Measurements from ENCODE around the gene PDLIM1. TPM values are rescaled to one million over a fixed set of nuclear protein-coding genes. Genes with fewer than 3 reads are reported as not detected.

Gene PDLIM1
- total RNA-seq, 4 donors from 2014 or later = 71.4 to 112 (median 77.7) TPM

GRCh38 chr10:95326396-95326795 lies 35.6 kb upstream of the PDLIM1 start:
- H3K27me3 ChIP-seq = no peaks in the 10 kb centered on the region
- no peak overlapping the region for H3K27ac ChIP-seq
- peaks cover 7% of the 10 kb centered on the region for H3K36me3 ChIP-seq
- no peaks in the 10 kb centered on the region for H3K4me1 ChIP-seq
- no peak for DNase-seq (ENCODE audit: low spot score in 2 of 2)
- no peaks in the 10 kb centered on the region for H3K9me3 ChIP-seq
- no peak for TF ChIP-seq EP300 (IDR thresholded peaks at IDR 0.05)
- no peak for TF ChIP-seq POLR2A (IDR thresholded peaks at IDR 0.05)
- TF ChIP-seq POLR2AphosphoS5 (IDR thresholded peaks at IDR 0.05) = no peak
- no peak for TF ChIP-seq CTCF (IDR thresholded peaks at IDR 0.05)
- no peak overlapping the region for H3K4me3 ChIP-seq
- 99% methylated on average over 2 of the region's 2 CpGs for WGBS

- no peaks in the 10 kb centered on the region for H3K9me3 ChIP-seq
- H3K4me1 ChIP-seq = no peaks in the 10 kb centered on the region
- H3K4me3 ChIP-seq = no peak overlapping the region
- H3K27ac ChIP-seq = no peak overlapping the region
- peaks cover 10% of the 10 kb centered on the region for H3K36me3 ChIP-seq
- TF ChIP-seq POLR2AphosphoS5 (IDR thresholded peaks at IDR 0.05) (no peak), CTCF (IDR thresholded peaks at IDR 0.05) (no peak), EP300 (IDR thresholded peaks at IDR 0.05) (no peak), POLR2A (IDR thresholded peaks at IDR 0.05) (no peak)
- DNase-seq (ENCODE audit: low spot score in 2 of 2) = no peak
- 85% methylated on average over 2 of the region's 2 CpGs for WGBS
- no peaks in the 10 kb centered on the region for H3K27me3 ChIP-seq
These were observed 35.1 kb upstream of the PDLIM1 start for GRCh38 chr10:95325863-95326262.

GRCh38 chr10:95324436-95325268 lies 33.8 kb upstream of the PDLIM1 start:
- 85% methylated on average over 11 of the region's 11 CpGs for WGBS
- no peak overlapping the region for H3K4me3 ChIP-seq
- TF ChIP-seq CTCF (IDR thresholded peaks at IDR 0.05) (no peak), EP300 (IDR thresholded peaks at IDR 0.05) (no peak), POLR2A (IDR thresholded peaks at IDR 0.05) (no peak), POLR2AphosphoS5 (IDR thresholded peaks at IDR 0.05) (no peak)
- no peaks in the 10 kb centered on the region for H3K9me3 ChIP-seq
- no peak for DNase-seq (ENCODE audit: low spot score in 2 of 2)
- no peaks in the 10 kb centered on the region for H3K4me1 ChIP-seq
- no peaks in the 10 kb centered on the region for H3K27me3 ChIP-seq
- H3K36me3 ChIP-seq = peaks cover 15% of the 10 kb centered on the region
- H3K27ac ChIP-seq = no peak overlapping the region

GRCh38 chr10:95321554-95322301 lies 30.9 kb upstream of the PDLIM1 start:
- Histone ChIP-seq H3K36me3 (peaks cover 23% of the 10 kb centered on the region), H3K4me3 (no peak overlapping the region), H3K9me3 (no peaks in the 10 kb centered on the region), H3K27me3 (no peaks in the 10 kb centered on the region), H3K27ac (no peak overlapping the region), H3K4me1 (no peaks in the 10 kb centered on the region)
- DNase-seq (ENCODE audit: low spot score in 2 of 2) = no peak
- WGBS = 91% methylated on average over 10 of the region's 10 CpGs
- TF ChIP-seq POLR2AphosphoS5 (IDR thresholded peaks at IDR 0.05) = no peak
- TF ChIP-seq EP300 (IDR thresholded peaks at IDR 0.05) = no peak
- TF ChIP-seq CTCF (IDR thresholded peaks at IDR 0.05) = no peak
- TF ChIP-seq POLR2A (IDR thresholded peaks at IDR 0.05) = no peak

GRCh38 chr10:95319239-95319638 lies 28.4 kb upstream of the PDLIM1 start:
- H3K9me3 ChIP-seq = no peaks in the 10 kb centered on the region
- H3K27me3 ChIP-seq = no peaks in the 10 kb centered on the region
- no peak for TF ChIP-seq POLR2A (IDR thresholded peaks at IDR 0.05)
- no peak for TF ChIP-seq CTCF (IDR thresholded peaks at IDR 0.05)
- no peak for TF ChIP-seq EP300 (IDR thresholded peaks at IDR 0.05)
- no peak for TF ChIP-seq POLR2AphosphoS5 (IDR thresholded peaks at IDR 0.05)
- H3K4me1 ChIP-seq = no peaks in the 10 kb centered on the region
- H3K4me3 ChIP-seq = no peak overlapping the region
- no peak overlapping the region for H3K27ac ChIP-seq
- no peak for DNase-seq (ENCODE audit: low spot score in 2 of 2)
- H3K36me3 ChIP-seq = peaks cover 34% of the 10 kb centered on the region
